Thoracic aorta (tissue), 2 donors: ENCODE results near the gene ANO3. TPM values are rescaled to one million over a fixed set of nuclear protein-coding genes. Genes with fewer than 3 reads are reported as not detected.

Source experiments
- ATAC-seq: fragments of 150-250 bp; one replicate; pipeline ENCODE4 v1.8.0; 2017; ENCODE audit warnings: low read depth; ENCODE audit not compliant: insufficient number of reproducible peaks, low FRiP score
- DNase-seq: peaks from one replicate; pipeline ENCODE4 v3.0.0-alpha.2; 2020; ENCODE audit warnings: low spot score
- H3K27ac ChIP-seq, 2 donors: fragments of 200-600 bp; sonication (generic); 1 replicate in 1 of 2; 2 replicates in 1 of 2; pipeline ENCODE4 v1.5.1; 2016; ENCODE audit warnings: mild to moderate bottlenecking in 2 of 2, moderate library complexity in 2 of 2
- H3K27me3 ChIP-seq: fragments of 200-600 bp; sonication (generic); replicated peaks from 2 replicates; pipeline ENCODE4 v1.6.0; 2016; ENCODE audit warnings: mild to moderate bottlenecking; ENCODE audit not compliant: insufficient read depth
- H3K36me3 ChIP-seq: fragments of 200-600 bp; sonication (generic); one replicate; pipeline ENCODE4 v1.5.1; 2016
- H3K4me1 ChIP-seq, 2 donors: fragments of 200-600 bp; sonication (generic); 1 replicate in 1 of 2; 2 replicates in 1 of 2; pipeline versions ENCODE4 v1.5.1 to v1.6.0; 2016; ENCODE audit warnings: low read depth in 2 of 2, mild to moderate bottlenecking in 1 of 2; ENCODE audit not compliant: control insufficient read depth in 1 of 2
- H3K4me3 ChIP-seq: fragments of 200-600 bp; sonication (generic); 2 replicates; pipeline ENCODE4 v1.5.1; 2016; ENCODE audit warnings: mild to moderate bottlenecking
- H3K9me3 ChIP-seq: fragments of 200-600 bp; sonication (generic); 2 replicates; pipeline ENCODE4 v1.5.1; 2016
- total RNA-seq, 2 donors: library from RNA; depleted of rRNA; stranded (reverse); fragments of >200 nt; gene quantifications; one replicate each; pipeline versions ENCODE4 v1.1.0 to v1.2.3, GENCODE V29; 2016
- TF ChIP-seq, protein P1 (sequence below): fragments of 200-600 bp; sonication (generic); IDR thresholded peaks from one replicate; pipeline ENCODE4 v1.5.1; 2019; ENCODE audit warnings: antibody characterized with exemption

The ANO3 gene
- total RNA-seq, 2 donors from 2014 or later, result 0.71 to 13.4 TPM

GRCh38 chr11:26519469-26519868, 187.5 kb downstream of the ANO3 start:
- H3K9me3 ChIP-seq, result no peaks in the 10 kb centered on the region
- DNase-seq, result no peak
- no peak overlapping the region for H3K27ac ChIP-seq
- H3K36me3 ChIP-seq, result no peaks in the 10 kb centered on the region
- TF ChIP-seq, protein P1, sequence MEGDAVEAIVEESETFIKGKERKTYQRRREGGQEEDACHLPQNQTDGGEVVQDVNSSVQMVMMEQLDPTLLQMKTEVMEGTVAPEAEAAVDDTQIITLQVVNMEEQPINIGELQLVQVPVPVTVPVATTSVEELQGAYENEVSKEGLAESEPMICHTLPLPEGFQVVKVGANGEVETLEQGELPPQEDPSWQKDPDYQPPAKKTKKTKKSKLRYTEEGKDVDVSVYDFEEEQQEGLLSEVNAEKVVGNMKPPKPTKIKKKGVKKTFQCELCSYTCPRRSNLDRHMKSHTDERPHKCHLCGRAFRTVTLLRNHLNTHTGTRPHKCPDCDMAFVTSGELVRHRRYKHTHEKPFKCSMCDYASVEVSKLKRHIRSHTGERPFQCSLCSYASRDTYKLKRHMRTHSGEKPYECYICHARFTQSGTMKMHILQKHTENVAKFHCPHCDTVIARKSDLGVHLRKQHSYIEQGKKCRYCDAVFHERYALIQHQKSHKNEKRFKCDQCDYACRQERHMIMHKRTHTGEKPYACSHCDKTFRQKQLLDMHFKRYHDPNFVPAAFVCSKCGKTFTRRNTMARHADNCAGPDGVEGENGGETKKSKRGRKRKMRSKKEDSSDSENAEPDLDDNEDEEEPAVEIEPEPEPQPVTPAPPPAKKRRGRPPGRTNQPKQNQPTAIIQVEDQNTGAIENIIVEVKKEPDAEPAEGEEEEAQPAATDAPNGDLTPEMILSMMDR, result no peak
- ATAC-seq, result no peak
- H3K4me3 ChIP-seq, result no peak overlapping the region
- H3K27me3 ChIP-seq, result no peaks in the 10 kb centered on the region
- H3K4me1 ChIP-seq, result no peaks in the 10 kb centered on the region

DNA sequence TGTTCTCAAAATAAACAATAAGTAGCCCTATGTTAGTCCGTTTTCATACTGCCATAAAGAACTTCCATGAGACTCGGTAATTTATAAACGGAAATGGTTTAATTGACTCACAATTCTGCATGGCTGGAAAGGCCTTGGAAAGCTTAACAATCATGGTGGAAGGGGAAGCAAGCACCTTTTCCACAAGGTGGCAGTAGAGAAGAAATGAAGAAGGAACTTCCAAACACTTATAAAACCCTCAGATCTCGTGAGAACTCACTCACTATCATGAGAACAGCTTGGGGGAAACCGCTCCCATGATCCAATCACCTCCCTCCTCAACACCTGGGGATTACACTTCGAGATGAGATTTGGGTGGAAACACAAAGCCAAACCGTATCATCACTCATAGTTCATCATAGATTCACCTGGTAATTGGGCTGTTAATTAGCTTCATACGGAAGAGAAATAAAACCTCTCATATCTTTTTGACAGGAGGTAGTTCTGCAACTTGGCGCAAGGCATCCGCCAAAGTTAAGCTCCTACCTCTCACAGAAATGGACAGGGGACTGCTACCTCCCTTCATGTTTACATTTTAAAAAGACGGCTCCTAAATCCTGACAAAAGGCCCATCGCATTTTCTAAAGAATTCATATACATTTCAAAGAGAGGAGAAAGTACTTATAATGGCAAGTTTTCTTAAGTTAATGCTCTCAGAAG, 191.1 kb downstream of the ANO3 start:
- DNase-seq (no peak), ATAC-seq (no peak)
- Histone ChIP-seq H3K27me3 (no peaks in the 10 kb centered on the region), H3K4me3 (no peak overlapping the region), H3K27ac (no peak overlapping the region), H3K4me1 (no peaks in the 10 kb centered on the region), H3K9me3 (no peaks in the 10 kb centered on the region), H3K36me3 (no peaks in the 10 kb centered on the region)
- TF ChIP-seq, protein P1, result no peak

DNA sequence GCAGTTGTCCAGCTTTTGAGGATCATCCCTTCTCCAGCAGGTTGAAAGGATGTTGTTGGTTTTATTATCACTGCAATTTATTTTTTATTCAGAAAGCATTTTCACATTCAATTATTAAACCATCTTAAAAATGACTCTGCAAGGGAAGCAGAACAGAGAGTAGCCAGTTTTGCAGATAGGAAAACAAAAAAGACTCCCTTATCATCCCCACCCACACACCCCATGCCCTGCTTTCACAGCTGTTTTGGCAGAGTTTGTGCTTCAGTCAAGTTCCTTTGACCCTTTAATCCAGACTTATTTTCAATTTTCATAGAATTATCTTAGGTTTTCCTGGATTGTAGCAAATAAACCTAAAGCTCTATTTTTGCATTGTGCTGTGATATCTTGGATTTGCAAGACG, 195.8 kb downstream of the ANO3 start:
- H3K36me3 ChIP-seq, result no peaks in the 10 kb centered on the region
- DNase-seq (no peak), ATAC-seq (no peak)
- no peaks in the 10 kb centered on the region for H3K27me3 ChIP-seq
- TF ChIP-seq, protein P1, result no peak
- H3K4me3 ChIP-seq, result no peak overlapping the region
- H3K4me1 ChIP-seq, result no peaks in the 10 kb centered on the region
- no peak overlapping the region for H3K27ac ChIP-seq
- no peaks in the 10 kb centered on the region for H3K9me3 ChIP-seq

- H3K4me3 ChIP-seq, result no peak overlapping the region
- DNase-seq (no peak), ATAC-seq (no peak)
- no peak overlapping the region for H3K27ac ChIP-seq
- no peaks in the 10 kb centered on the region for H3K4me1 ChIP-seq
- TF ChIP-seq, protein P1, result no peak
- H3K27me3 ChIP-seq, result no peaks in the 10 kb centered on the region
- H3K9me3 ChIP-seq, result no peaks in the 10 kb centered on the region
- no peaks in the 10 kb centered on the region for H3K36me3 ChIP-seq
Measured at GRCh38 chr11:26537341-26537740, 205.4 kb downstream of the ANO3 start.

GRCh38 chr11:26539517-26539916, 207.6 kb downstream of the ANO3 start:
- no peak overlapping the region for H3K27ac ChIP-seq
- no peak overlapping the region for H3K4me3 ChIP-seq
- TF ChIP-seq, protein P1, result no peak
- no peaks in the 10 kb centered on the region for H3K9me3 ChIP-seq
- no peaks in the 10 kb centered on the region for H3K4me1 ChIP-seq
- no peak for DNase-seq
- H3K27me3 ChIP-seq, result no peaks in the 10 kb centered on the region
- H3K36me3 ChIP-seq, result no peaks in the 10 kb centered on the region
- ATAC-seq, result no peak
